Stomach (tissue), 4 donors: ENCODE data around the gene NDUFS4.

Source experiments
- CTCF ChIP-seq, 7 experiments: fragments of 450-650 bp in 4 of 7; fragments of 200-600 bp in 3 of 7; sonication (generic) in 3 of 7; IDR thresholded peaks; one replicate each; pipeline ENCODE4 v1.5.1; 2016 to 2019; ENCODE audit warnings: antibody characterized with exemption in 7 of 7, control low read depth in 2 of 7, mild to moderate bottlenecking in 1 of 7
- EP300 ChIP-seq: sonication (generic); formaldehyde crosslinking; IDR thresholded peaks from one replicate; pipeline ENCODE4 v1.6.1; 2017; ENCODE audit warnings: antibody characterized with exemption
- POLR2A ChIP-seq, 4 donors: fragments of 450-650 bp; IDR thresholded peaks; one replicate each; pipeline ENCODE4 v1.6.1; 2016; ENCODE audit warnings: antibody characterized with exemption in 4 of 4, control low read depth in 2 of 4, mild to moderate bottlenecking in 1 of 4, moderate library complexity in 1 of 4
- POLR2AphosphoS5 ChIP-seq, 3 donors: sonication (generic); formaldehyde crosslinking; IDR thresholded peaks; one replicate each; pipeline ENCODE4 v1.6.1; 2016; ENCODE audit warnings: antibody characterized with exemption in 3 of 3

DNA sequence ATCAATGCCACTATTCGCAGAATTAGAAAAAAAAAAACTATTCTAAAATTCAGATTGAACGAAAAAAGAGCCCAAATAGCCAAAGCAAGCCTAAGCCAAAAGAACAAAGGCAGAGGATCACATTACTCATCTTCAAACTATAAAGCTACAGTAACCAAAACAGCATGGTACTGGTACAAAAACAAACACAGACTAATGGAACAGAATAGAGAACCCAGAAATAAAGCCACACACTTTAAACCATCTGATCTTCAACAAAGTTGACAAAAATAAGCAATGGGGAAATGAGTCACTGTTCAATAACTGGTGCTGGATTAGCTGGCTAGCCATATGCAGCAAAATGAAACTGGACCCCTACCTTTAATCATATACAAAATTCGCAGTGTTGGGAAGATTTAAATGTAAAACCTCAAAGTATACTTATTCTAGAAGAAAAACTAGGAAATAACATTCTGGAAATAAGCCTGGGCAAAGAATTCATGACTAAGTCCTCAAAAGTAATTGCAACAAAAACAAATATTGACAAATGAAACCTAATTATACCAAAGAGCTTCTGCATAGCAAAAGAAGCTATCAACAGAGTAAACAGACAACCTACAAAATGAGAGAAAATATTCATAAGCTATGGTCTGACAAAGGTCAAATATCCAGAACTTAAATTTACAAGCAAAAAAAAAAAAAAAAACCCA, 153.7 kb downstream of the NDUFS4 start:
- no peak for TF ChIP-seq CTCF (IDR thresholded peaks at IDR 0.05)
- TF ChIP-seq POLR2A (IDR thresholded peaks at IDR 0.05): no peak
- no peak for TF ChIP-seq POLR2AphosphoS5 (IDR thresholded peaks at IDR 0.05)
- no peak for TF ChIP-seq EP300
